SW 1271 (cell line): ENCODE results near the gene PPP6R2.
A peak's percentile ranks its signal among the peaks of the same experiment; 100 is the strongest.

Source experiments
- DNase-seq, 2 experiments: peaks; one replicate each; lab custom pipeline; 2025; lab: John Stamatoyannopoulos, UW

The PPP6R2 gene

DNA sequence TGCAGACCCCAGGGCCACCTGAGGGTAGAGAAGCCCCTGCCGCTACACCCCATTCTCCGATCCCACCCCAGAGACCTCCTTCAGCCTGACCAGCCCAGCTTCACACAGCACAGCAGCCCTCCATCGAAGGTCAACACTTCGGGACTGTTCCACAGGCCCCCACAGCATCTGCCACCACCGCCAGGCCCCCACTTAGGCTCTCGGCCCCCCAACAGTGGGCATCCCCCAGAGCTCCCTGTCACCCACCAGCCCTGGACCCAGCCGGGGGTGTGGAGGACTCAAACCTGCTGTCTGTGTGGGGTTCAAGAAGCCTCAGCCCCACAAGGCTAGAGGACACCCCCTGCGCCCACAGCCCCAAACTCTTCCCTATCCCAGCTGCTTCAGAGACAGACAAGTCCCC, 125.5 kb downstream of the PPP6R2 start:
- no peak for DNase-seq

DNA sequence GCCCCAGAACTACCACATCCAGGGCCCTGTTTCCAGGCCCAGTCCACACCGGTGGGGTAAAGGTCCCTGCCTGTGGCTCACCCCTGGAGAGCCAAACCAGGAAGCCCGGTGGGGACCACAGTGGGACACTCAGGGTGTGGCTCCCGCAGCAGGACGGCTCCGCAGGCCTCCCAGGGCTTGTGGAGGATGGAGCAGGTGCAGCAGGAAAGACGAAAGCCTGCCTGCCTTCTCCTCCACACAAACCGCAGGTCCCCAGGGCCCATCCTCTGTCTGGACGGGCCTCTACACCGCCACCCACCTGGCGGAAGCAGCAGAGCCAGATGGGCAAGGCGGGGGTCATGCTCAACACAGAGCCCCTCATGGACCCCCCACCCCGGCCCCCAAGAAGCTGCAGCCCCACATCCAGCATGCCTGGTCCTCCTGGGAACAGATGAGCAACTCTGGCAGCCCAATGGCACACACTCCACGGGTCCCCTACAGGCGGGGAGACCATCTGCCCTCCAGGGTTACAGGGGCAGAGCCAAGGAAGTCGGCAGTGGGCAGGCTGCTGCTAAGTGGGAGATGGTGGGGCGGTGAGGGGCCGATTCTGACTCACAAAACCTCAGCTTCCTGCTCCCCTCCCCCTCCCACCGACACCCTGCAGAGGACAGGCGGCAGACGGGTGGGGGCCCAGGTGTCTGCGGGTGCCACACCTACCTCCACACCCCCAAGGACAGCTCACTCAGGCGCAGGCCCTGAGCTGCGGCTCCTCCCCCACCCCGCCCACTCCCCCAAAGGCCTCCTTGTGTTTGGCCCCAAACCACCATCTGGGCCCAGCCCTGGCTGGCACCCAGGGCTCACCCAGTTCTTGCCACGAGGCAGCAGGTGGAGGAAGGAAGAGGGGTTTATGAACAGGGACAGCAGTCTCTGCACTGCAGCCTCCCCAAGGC, 126.5 kb downstream of the PPP6R2 start:
- peak in 1 of 2 experiments; percentile 9 for DNase-seq

DNA sequence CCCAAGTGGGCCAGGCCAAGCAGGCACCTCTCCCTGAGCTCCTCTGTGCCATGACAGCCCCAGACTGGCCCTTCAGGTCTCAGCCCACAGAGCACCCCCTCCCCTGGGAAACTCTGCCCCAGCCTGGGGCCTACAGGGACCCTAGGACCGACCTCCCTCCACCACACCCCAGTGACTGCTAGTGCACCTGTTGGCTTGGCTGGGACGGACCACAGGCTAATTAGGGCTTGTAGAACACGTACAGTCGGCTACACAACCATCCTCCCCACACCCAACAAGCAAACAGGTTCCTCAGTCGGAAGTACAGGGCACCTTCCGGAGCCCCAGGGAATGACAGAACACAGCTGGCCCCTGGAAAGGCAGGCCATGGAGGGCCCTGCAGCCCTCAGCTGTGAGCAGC, 127.4 kb downstream of the PPP6R2 start:
- DNase-seq = no peak

DNA sequence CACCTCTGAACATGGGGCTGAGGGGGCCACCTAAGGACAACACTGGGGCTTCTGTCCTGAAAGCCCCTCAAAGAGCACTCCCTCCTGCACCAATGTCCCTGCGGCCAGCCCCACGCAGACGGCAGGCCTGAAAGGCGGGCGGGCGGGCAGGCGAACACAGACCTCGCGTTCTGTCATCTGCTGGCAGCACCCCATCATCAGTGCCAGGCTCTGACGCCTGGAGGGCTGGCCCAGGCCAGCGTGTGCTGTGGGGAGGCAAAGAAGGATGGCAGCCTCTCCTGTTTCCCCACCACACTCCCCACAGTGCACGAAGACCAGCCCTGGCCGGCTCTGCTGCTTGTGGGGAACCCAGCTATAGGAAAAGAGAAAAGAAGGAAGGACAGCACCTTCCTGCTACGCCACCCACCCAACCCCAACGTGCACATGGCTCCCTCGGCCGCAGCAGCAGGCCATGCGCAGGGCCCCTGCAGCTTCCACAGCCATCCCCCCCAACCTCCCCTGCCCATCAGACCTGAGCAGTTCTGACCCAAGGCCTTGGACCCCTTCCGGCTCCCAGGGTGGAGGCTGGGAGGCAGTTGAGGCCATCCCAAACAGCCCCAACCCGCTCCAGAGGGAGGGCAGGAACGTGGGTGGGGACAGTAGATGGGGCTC, 128.2 kb downstream of the PPP6R2 start:
- no peak for DNase-seq

DNA sequence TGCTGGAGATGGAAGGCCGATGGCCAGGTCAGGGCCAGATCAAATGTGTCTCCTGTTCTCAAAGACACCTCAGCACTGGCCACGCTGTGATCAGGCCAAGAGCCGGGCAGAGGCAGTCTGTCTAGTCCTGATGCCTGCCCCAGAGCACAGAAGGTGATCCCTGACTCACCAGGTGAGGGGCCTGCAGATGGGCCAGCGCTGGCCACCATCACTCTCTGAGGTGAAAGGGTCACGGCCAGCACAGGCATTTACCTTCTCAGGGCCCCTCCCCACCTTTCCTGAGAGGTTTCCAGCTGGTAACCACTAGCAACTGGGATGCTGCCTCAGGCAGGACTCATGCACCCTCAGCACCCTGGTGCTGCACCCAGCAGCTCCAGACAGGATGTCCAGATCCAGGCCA, 128.8 kb downstream of the PPP6R2 start:
- DNase-seq = no peak

DNA sequence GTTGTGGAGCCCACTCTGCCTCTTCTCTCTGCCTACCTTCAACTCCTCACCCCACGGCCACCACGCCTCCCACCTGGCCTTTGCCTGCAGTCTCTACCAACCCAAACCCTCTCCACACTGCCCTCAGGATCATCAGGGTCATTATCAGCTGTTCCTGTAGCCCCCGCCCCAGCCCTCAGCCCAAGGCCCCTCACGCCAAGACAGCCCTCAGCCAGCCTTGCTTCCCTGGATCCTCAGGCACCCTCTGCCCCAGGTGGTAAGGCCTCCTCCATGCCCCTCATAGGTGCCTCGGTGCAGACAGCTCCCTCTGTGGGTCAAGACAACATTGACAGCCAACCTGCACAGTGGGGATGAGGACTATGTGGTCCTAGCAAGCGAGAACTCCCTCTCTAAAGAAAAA, 130.0 kb downstream of the PPP6R2 start:
- DNase-seq = peak in 1 of 2 experiments; percentile 20

DNA sequence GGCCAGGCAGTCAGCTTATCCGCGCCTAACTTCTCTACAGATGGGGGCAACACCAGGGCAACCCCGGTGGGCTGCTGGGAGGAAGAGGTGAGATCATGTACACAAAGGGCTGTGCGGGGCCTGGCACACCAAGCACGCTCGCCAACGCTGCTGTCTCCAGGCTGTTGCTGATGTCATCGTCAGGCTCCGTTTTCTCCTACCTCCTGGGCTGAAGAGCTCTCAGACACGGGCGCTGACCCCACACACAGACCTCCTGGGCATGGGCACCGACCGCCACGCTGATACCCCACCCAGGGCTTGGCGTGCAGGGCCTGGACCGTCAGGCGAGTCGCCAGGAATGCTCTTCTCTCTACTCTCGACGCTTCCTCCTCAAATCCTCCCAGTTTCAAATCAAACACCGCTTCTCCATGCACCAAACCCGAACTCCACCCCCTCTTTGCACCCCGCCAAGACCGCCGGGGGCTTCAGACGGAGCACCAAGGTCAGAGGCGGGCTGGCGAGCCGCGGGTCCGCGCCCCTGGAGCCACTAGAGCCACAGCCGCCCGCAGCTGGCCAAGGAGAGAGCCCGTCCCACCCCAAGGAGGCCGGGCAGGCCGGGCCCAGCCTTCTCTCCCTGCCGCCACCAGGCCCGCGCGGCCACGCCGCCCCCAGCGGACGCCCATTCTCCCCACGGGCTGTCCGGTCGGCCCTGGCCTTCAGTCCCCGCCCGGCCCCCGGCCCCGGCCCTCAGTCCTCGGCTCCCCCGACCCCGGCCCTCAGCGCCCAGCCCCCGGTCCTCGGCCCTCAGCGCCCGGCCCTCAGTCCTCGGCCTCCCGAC, 130.9 kb downstream of the PPP6R2 start:
- DNase-seq = no peak

DNA sequence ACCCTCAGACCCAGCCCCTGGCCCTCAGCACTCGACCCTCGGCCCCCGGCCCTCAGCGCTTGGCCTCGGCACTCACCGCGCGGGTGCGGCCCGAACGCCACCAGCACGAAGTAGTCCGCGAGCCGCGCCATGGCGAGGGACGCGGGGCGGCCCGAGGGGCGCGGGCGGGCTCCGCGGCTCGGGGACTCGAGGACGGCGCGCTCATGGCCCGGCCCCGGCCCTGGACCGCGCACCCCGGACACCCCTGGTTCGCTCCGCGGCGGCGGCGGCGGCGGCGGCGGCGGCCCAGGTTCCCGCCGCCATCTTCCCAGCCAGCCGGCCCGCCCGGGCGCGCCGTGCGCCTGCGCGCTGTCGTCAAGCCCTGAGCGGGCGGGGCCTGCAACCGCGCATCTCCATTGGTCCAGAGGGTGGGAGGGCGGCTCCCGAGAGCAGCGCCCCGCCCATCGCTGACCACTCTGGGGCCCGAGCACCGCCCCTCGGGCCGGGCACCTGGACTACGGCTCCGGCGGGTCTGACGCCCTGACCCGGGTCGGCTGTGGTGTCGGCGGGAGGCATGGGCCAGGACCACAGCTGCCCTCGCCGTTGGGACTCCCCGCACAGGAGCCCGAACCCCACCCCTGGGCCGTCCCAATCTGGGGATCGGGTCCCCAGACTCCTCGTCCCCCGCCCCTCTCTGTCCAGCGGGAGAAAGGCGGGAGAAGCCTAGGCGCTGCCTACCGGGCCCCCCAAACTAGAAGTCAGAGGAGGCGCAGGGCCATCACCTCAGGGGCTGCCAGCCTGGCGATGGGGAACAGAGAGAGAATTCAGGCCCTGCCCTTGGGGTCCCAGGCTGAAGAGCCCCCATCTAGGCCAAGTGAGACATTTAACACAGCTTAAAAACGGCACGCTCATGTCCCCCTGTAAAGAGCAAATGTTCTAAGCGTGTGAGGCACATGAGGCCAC, 131.9 kb downstream of the PPP6R2 start, which contains the start of gene SBF1:
Gene SBF1 (minus strand): TSS at position 326 of the 942 bp plus-strand sequence. CDS start 195 bp downstream, at position 131.
- DNase-seq = peak; percentile 51 to 73

DNA sequence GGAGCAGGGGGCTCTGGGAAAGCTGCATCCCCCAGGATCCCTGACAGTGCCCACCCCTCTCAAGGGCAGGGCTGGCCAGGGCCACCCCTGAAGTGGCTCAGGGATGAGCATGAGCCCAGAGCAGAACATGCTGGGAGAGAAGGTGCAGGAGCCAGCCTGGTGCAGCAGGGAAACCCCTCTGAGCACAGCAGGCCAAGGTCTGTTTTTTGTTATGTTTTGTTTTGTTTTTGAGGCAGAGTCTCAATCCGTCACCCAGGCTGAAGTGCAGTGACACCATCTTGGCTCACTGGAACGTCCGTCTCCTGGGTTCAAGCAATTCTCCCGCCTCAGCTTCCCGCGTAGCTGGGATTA, 132.5 kb downstream of the PPP6R2 start:
- DNase-seq = no peak

DNA sequence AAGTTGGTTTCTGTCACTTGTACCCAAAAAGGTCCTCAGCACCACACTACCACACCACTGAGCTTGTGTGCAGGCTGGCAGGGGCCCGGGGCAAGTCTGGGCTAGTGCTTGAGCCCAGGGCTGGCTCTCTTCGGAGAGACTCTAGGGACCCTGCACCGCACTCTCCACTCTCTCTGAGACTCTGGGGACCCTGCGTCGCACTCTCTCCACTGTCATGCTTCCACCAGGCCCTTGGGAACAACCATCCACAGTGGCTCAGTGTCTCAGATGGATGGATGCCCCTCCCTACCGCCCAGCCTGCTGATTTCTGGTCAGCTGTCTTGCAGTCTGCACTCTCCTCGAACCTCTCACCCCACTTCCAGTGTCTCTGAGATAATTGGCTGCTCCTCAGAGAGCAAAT, 133.7 kb downstream of the PPP6R2 start:
- DNase-seq = no peak

DNA sequence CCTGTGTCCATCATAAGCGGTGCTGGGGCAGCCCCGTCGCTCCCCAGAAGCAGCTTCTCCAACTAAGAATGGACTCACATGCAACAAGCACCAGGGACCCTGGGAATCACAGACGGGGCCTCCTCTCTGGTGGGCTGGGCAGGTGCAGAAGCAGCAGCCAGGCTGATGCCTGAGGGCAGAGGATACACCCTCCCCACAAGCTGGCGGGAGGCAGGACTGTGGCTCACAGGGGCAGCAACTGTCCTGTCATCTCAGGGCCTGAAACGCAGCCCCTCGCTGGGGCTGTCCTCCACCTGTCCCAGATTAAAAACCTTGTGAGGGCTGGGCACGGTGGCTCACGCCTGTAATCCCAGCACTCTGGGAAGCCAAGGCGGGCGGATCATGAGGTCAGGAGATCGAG, 134.8 kb downstream of the PPP6R2 start:
- no peak for DNase-seq

DNA sequence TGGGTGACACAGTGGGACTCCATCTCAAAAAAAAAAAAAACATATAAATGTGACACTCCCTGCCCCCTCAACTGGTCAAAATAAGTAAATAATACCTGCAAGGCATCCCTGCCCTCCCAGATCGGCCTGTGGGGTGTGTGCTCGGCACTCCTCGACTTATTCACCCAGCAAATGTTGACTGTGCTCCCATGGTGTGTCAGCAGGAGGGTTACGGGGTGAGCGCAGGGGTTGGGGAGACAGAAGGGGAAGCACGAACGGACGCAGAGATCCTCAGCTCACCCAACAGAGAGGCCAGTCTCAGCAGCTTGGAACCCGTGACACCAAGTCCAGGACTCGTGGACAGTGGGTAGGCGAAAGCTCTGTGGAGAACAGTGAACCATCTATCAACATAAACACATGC, 136.6 kb downstream of the PPP6R2 start:
- DNase-seq = no peak

DNA sequence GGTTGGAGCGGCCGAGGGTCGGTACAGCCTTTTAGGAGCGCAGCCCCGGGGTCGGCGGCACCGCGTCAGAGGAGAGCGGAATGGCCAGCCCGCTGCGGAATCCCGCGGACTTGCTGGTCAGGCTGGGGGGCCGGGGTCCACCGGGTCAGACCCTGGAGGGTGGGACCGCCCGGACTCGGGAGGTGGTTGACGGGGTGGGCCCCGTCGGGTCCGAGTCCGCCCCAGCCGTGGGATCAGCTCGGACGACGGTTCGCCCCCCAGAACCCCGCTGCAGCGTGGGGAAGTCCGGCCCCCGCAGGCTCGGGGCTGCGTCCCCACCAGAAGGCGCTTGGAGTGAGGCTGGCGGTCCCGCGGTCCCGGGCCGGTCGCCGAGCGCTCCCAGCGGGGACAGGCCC, 137.9 kb downstream of the PPP6R2 start:
- no peak for DNase-seq

DNA sequence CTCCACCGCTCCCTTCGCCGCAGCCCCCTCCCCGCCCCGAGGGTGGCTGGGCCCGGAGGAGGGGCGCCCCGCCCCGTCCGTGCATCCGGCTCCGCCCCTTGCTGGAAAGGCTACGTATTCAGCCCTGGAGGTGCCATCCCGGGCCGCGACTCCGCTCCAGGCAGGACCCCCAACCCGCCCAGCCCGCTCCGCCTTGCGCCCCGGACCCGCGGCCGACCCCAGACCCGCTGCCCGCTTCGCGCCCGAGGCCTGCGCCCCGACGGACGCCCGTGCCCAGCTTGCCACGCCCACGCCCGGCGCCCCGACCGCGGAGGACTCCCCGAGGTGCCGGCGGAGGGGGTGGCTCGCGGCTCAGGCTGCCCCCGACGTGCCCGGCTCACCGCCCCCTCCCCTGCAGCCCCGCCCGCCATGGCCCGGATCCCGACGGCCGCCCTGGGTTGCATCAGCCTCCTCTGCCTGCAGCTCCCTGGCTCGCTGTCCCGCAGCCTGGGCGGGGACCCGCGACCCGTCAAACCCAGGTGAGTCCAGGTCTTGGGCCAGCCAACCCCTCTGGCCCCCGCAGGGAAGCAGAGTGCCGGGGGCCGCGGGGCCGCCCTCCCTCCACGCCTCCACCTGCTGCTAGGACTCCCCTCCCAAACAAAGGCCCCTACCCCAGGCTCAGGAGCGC, 138.4 kb downstream of the PPP6R2 start, which contains the start of gene ADM2:
Gene ADM2 (plus strand): TSS at position 104 of the 667 bp plus-strand sequence. CDS start 305 bp downstream, at position 409.
- no peak for DNase-seq

DNA sequence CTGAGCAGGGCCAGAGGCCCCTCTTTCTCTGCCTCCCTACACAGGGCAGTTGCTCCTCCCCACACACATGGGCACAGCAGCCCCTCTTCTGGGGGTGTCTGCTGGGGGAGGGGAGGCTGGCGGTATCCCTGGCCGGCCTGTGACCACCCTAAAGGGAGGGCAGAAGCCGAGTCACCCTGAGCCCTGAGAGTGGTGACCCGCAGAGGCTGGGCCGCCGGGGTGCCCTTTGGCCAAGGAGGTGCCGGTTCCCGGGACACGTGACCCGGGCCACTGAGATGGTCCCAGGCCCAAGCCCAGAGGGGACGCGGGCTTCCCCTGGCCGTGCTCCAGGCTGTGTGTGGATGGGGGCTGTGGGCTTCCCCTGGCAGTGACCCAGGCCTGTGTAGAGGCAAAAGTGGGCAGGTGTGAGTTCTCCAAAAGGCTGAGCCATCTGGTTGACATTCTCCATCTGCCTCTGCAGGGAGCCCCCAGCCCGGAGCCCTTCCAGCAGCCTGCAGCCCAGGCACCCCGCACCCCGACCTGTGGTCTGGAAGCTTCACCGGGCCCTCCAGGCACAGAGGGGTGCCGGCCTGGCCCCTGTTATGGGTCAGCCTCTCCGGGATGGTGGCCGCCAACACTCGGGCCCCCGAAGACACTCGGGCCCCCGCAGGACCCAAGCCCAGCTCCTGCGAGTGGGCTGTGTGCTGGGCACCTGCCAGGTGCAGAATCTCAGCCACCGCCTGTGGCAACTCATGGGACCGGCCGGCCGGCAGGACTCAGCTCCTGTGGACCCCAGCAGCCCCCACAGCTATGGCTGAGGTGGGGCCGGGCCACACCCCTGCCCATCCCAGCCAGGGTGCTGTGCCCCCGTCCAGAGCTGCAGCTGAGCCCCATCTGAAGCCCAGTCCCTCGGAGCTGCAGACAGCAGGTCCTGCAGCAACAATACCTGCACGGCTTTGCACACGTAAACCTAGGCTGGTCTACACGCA, 139.3 kb downstream of the PPP6R2 start:
- no peak for DNase-seq

DNA sequence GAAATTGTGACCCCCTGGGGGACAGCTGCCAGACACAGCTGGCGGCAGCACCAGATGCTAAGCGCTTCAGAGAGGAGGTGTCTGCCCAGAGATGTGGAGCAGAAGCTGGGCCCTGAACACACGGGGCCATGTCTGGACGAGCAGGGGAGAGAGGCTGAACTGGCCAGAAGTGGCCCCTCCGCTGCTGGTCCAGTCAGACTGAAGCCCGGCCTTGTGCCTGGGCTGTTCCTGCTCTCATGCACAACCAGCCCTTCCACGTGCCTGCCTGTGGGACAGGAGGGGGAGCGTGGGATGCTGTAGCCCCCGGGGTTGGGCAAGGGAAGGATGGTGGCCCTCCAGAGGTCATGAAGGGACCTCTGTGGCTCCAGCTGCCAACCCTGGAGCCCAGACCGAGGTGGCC, 140.0 kb downstream of the PPP6R2 start:
- no peak for DNase-seq

DNA sequence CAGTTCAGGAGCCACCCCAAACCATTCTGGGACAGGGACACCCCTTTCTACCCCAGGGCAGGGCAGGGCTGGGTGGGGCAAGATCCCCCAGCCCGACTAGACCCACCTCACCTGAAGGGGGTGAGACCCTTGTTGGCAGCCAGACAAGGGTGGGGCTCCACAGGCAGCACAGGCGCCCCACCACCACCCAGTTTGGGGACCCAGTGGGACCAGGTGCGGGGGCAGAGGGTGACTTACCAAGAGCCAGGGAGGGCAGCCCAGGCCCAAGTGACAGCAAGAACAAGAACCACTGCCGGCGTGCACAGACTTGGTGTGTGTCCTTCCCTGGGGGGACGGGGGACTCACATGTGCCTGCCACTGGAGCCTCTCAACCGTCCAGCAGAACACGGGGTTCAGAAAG, 140.4 kb downstream of the PPP6R2 start:
- DNase-seq = no peak

DNA sequence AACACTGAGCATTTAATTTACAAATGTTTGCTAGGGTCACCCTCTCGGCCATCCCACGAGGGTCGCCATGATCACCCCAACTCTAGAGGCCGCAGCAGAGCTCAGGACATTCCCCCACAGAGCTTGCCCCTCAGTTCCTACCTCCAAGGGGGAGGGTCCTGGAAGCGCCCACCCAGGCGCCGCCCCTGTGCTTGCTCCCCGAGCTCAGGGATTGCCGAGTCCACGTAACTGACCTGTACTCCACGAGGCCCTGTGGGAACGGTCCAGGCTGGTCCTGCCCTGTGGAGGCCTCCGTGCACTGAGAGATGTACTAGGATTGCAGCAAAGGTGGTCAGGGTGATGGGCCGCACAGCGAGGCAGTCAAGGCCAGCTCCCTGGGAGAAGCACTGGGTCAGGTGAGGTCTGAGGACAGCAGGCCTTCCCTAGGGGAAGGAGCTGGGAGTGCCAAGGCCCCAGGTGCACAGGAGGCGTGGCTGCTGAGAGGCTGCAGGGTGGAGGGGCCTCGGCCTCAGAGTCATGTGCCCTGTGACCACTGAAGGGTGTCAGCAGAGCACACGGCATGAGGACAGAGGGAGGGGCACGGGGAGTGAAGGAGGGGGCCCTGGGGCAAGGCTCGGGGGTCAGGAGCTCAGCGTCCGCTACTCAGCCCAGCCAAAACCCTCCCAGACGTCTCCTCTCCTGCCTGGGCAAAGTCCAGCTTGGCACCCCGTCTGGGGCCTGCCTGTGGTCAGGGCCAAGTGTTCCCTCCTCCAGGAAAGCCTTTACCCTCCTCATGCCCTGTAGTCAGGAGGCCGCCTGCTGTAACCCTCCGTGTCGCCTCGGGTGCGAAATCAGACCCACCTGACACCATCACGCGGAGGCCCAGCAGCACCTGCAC, 141.1 kb downstream of the PPP6R2 start:
- no peak for DNase-seq
